Right kidney (tissue), 1 donor: ENCODE results near the gene SLC25A42.
A peak's percentile ranks its signal among the peaks of the same experiment; 100 is the strongest.
"Not testable (repeated sequence)": the region's sequence is repeated elsewhere in the genome, so short reads cannot be mapped to it uniquely, and the experiment has no call there.

Source experiments
- DNase-seq: peaks from one replicate; pipeline ENCODE4 v3.0.0-alpha.2; 2016

SLC25A42 gene

GRCh38 chr19:19135713-19136112 lies 71.9 kb downstream of the SLC25A42 start:
- not testable (repeated sequence) for DNase-seq

DNA sequence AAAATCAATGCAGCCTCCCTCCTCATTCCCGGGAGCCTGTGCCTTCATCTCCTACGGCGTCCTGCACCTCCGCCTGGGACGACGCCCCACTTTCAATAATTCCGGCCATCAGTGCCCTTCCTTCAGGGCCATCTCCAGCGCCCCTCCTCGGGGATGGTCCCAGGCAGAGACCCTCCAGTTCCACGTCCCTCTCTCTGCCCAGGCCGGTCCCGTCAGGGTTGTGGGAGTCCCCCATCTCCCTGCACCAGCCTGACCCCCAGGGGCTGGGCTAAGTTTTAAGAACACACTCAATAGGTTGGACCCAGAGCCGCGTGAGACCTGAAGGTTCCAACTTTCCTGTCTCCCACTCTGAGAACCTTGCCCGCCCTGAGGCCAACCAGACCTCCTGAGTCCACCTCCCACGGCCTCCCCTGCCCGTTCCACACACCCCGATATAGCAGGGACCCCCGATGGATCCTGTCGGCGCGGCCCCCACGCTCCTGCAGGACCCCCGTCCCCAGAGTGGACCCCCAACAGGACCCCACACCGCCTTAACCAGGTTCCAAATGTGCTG lies 73.8 kb downstream of the SLC25A42 start:
- DNase-seq, result peak; percentile 29

DNA sequence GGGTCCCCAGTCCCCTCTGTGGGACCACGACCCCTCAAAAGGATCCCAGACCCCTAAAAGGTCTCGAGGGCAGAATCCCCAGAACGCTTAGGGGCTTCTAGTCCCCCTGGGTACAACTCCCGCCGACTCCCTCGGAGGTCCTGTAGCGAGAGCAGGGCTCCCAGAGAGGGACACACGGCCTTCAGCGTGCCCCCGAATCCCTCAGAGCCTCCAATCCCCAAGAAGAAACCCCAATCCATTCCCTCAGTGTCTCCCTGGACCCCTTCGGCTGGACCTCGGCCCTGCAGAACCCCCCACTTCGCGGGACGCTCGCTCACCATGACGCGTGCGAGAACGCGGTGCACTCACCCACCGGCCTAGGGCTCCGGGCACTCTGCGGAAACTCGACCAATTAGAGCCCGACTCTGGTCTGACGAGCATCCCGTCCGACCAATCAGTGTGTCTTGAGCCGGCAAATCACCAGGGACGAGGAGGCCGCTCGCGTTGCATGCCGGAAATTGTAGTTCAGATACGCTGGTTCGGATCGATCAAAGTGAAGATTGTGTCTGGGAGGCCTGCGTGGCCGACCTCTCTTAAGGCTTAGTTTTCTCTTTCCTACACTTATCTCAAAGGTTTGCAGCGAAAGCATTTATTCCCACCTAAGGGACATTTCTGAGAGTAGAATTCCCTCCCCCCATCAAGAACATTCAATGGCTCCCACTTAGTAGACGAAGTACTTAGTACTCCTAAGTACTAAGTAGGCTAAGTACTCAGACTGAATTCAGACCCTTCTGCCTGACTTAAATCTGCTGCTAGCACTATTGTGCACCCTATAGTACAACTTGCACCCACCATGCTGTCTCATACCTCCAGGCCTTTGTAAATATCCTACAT lies 74.6 kb downstream of the SLC25A42 start, which contains the start of gene TMEM161A:
Gene TMEM161A, minus strand, starts transcription at position 370 of the 873 bp plus-strand sequence. Its CDS starts 50 bp downstream, at position 320.
- peak; percentile 91 for DNase-seq

- no peak for DNase-seq
Measured at GRCh38 chr19:19139876-19140229, 76.1 kb downstream of the SLC25A42 start.

DNA sequence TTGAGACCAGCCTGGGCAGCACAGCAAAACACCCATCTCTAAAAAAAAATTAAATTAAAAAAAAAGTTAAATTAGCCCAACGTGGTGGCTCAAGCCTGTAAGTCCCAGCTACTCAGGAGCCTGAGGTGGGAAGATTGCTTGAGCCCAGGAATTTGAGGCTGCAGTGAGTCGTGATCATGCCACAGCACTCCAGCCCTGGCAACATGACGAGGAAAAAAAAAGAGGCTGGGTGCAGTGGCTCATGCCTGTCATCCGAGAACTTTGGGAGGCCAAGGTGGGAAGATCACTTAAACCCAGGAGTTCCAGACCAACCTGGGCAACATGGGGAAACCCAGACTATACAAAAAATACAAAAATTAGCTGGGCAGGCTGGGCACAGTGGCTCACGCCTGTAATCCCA lies 76.7 kb downstream of the SLC25A42 start:
- no peak for DNase-seq

DNA sequence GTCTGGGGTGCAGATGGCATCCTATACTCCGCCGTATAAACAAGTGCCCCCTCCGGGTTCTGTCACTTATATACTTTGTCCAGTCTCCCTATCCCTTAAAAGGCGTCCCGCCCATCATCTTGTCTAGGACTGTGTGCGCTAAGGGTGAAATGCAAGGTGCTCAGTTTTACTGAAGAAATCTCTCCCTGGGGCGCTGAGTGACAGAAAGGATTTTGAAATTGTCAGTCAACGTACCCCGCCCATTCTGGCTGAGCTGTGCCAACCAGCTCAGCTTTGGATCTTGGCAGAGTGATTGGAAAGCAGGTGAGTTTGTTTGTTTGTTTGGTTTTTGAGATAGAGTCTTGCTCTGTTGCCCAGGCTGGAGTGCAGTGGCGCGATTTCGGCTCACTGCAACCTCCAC lies 78.6 kb downstream of the SLC25A42 start:
- DNase-seq, result no peak

DNA sequence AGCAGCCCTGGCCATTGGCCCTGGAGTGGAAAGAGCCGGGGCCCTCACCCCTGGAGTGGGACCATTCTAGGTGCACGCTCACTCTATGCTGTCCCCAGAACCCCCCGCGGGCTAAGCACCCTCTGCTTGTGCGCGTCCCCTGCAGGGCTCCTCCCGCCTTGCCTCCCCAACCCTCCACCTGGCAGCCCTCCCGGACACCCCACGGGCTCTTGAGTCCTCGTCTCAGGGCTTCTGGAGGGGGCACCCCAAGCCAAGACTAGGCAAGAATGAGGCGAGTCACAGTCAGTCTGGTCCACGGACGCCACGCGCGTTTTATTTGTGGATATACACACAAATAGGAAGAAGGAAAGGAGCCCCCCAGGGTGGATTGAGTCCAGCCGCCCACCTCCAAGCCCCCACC lies 81.5 kb downstream of the SLC25A42 start:
- no peak for DNase-seq

GRCh38 chr19:19145684-19146608 lies 82.2 kb downstream of the SLC25A42 start:
- DNase-seq, result peak; percentile 55

DNA sequence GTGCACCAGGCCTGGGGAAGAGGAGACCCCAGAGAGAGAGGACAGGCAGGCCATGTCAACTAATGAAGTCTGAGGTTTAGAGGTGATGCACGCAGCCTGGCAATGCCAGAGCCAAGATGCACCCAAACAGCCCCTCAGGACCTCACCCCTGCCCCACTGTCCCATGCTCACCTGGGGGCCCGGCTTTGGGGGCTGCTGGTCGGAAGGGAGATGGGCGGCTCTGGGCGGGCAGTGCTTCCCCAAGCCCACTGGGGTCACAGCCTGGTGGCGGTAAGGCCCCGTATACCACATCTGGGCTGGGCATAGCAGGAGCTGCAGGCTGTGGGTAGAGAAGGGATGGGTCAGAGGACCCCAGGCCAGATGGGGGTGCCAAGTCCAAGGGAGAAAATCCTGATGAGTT lies 83.1 kb downstream of the SLC25A42 start:
- no peak for DNase-seq

DNA sequence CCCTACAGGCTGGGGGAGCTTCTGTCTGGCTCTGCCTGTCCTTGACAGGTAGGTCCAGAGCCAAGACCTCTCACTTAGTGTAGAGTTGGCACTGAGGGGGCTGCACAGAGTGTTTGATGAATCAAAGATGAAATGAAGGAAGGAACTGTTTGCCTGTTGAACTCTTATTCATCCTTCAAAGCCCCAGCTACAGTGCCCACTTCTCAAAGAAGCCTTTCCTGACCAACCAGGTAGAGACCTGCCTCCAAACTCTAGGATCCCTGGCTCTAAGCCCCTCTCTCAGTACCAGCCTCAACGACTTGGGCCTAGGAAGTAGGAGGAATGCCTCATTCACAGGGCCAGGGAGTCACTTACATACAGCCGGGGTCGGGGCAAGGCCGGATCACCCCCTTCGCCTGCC lies 83.5 kb downstream of the SLC25A42 start:
- DNase-seq, result no peak

DNA sequence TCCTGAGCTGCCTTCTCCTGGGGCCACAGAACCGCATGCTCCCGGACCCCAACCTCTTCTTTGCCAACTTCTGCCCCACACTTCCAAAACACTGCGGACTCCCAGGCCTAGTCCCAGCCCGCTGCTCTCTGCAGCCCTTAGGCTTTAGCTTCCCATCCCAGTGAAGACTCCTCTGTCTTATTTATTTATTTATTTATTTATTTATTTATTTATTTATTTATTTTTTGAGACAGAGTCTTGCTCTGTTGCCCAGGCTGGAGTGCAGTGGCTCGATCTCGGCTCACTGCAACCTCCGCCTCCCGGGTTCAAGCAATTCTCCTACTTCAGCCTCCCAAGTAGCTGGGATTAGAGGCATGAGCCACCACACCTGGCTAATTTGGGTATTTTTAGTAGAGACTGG lies 84.7 kb downstream of the SLC25A42 start:
- not testable (repeated sequence) for DNase-seq

- DNase-seq, result no peak
Measured at GRCh38 chr19:19149435-19149834, 85.6 kb downstream of the SLC25A42 start.

- DNase-seq, result no peak
Measured at GRCh38 chr19:19151418-19151817, 87.6 kb downstream of the SLC25A42 start.

- DNase-seq, result no peak
Measured at GRCh38 chr19:19152668-19153384, 89.0 kb downstream of the SLC25A42 start.

DNA sequence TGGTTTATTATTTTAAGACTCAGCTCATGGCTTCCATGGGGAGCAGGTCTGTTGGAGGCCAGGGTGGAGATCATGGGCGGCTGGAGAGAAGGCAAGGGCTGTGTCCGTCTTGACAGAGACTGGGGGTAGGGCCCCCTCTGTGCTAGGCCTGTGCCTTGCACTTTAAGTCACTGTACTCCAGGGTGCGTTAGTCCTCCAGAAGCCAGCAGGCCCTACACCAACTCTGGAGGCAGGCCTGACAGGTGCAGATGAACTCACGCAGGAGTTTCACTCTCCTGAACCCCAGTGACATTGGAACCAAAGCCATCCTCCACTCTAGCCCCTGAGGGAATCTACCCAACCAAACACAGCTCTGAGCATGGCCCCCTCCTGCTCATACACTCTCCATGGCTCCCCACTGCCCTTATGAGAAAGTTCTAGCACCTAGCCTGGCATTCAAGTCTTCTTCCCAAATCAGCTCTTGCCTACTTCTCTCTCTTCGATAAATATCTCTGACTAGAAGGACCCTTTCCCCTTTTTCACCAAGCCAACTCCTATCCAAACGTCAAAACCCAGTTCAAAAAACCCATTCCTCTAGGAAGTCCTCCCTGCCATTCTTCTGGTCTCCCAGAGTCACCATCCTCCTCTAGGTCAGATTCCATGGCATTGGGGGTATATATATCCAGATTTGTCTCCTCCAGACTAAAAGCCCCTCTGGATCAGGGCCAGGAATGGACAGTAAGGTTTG lies 91.1 kb downstream of the SLC25A42 start:
- no peak for DNase-seq

DNA sequence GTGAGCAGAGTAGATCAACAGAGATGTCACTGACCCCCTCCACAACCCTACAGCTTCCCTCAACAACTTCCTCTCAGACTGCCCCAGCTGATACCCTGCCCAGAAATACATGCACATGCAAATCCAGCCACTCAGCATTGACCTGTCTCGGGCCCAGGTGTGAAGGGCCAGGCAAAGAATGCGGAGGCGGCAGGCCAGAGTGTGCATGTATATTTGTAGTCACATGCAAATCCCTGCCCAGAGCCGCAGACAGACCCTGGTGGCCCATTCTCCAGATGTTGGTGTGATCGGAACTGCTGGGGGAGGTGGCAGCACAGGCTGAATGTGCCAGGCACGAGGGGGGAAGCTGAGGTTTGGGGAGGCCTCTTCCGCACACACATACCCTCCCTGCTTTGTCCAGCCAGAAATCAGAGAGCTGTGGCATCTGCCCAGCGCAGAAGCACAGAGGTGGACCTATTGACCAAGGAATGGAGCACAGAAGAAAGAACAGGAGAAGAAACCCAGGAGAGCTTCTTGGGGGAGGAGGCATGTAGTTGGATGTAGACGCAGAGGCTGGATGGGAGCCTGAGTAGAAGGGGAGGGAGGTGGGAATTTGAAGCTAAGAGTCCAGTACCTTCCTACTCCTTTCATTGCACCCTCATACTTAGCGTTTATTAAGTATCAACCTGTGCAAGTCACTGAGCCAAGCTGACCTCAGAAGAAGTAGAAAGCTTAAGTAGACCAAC lies 91.9 kb downstream of the SLC25A42 start:
- no peak for DNase-seq

DNA sequence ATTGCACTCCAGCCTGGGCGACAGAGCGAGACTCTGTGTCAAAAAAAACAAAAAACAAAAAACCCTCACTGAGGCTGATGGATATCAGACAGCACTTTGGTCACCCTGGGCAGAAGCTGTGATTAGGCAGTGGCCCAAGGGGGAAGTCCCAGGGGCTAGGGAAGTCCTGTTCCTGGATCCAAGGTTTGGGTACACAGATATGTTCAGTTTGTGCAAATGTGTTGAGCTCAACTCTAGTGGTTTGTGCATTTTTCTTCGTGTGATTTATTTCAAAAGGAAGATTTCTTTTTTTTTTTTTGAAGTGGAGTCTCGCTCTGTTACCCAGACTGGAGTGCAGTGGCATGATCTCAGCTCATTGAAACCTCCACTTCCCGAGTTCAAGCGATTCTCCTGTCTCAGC lies 94.0 kb downstream of the SLC25A42 start:
- DNase-seq, result no peak

- no peak for DNase-seq
Measured at GRCh38 chr19:19159534-19159933, 95.7 kb downstream of the SLC25A42 start.

GRCh38 chr19:19160461-19161035 lies 96.8 kb downstream of the SLC25A42 start:
- no peak for DNase-seq

- DNase-seq, result no peak
Measured at GRCh38 chr19:19162495-19162894, 98.7 kb downstream of the SLC25A42 start.
